HG02870 (cell line): Measurements from ENCODE around the gene PICK1.

Experiments
- ATAC-seq: cut with Tn5 transposase; IDR thresholded peaks from one replicate; pipeline ENCODE4 v1.9.1; 2021; ENCODE audit warnings: mild to moderate bottlenecking, moderate library complexity; ENCODE audit not compliant: unreplicated experiment

Gene PICK1

GRCh38 chr22:38056969-38057891 is at the start of gene PICK1:
Gene PICK1, plus strand, starts transcription at chr22:38057404. Its CDS starts 406 bp downstream, at chr22:38057810.
- no peak for ATAC-seq

DNA sequence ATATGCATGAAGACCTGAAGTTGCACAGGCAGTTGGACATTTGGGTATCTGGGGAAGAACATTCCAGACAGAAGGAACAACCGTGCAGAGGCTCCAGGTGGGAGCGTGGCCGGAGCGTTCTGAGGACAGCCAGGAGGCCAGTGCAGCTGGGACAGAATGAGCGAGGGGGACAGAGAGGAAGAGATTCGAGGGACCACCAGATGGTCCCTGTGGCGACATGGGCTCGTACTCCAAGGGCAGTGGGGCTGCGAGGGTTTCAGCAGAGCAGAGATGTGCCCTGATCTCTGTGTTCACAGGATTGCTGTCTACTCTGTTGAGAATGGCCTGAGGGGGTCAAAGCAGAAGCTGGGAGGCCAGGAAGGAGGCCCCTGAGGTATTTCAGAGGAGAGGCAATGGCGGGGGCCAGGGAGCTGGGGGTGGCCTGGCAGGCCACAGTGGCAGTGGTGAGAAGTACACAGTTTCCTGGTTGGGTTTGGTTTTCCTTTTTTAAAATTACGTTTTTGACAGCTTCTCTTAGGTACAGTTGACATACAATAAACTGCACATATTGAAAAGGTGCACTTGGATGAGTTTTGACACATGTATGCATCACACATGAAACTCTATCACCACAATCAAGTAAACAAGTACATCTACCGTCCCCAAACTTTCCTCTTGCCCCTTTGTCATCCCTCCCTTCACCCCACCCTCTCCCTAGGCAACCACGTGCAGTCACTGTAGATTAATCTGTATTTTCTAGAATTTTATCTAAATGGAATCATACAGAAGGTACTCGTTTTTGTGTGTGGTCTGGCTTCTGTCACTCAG is 48.0 kb upstream of the PICK1 start:
- no peak for ATAC-seq

DNA sequence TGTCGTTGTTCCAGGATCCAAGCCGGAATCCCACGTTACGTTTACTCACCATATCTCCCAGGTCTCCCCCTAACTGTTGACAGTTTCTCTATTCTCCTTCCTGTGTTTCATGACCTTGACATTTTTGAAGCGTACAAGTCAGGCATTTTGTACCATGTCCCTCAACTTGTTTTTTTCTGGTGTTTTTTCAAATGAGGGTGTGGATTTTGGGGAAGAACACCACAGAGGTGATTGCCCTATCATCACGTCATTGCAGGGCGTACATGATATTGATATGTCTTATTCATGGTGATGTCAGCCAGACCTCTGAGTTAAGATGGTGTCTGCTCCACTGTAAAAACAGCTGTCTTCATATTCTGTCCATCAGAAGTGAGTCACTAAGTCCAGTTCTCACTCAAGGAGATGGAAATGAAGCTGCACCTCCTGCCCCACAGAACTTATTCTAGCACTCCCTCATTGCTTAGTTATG is 44.6 kb upstream of the PICK1 start:
- no peak for ATAC-seq

DNA sequence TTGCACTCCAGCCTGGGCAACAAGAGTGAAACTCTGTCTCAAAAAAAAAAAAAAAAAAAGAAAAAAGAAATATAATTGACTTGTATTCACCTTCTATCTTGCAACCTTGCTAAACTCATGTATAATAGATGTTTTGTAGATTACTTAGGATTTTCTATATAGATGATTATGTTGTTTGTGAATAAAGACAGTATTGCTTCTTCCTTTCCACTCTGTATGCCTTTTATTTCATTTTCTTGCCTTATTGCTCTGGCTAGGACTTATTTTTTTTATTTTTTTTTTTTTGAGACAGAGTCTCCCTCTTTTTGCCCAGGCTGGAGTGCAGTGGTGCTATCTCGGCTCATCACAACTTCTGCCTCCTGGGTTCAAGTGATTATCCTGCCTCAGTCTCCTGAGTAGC is 43.1 kb upstream of the PICK1 start:
- no peak for ATAC-seq

DNA sequence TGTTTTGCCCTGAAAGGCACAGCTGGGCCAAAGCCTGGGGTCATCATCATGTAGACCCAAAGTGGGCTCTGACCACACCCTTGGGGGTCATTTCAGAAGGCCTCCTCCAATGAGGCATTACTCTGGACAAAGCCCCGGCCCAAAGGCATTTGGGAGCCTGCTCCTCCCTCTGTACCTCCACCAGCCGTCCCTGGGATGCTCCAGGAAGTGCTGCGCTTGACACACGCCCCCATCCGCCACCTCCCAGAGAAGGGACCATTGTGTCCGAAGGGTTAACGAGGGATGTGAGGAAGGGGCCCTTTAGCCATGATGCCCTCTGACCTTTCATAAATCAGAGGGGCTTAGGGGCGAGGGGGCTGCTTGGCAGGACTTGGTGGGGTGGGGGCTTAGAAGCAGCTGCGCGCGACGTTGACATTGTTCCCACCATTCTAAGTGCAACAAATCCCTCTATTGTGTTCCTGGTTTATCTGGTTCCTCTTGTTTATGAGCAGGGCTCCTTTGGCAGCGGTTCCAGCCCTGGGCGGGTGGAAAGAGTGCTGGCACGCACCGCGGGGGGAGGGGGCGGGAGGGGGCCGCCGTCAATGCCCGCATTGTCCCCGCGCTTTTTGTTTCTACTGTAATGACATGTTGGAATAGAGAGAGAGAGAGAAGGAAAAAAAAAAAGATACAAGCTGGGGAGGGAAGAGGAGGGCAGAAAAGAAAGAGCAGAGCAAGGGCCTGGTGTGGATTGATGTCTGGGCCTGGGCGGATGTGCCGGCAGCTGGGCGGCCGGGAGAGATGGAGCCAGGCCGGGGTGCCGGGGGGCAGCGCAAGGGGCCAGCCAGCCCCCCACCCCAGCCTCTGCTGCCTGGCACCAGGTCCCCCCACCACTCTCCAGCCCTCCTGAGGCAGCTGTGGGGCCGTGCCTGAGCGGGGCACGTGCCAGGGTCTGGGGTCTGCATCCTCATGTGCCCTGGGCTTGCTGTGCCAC is 40.7 kb upstream of the PICK1 start:
- ATAC-seq: no peak

GRCh38 chr22:38017272-38017920 is 39.8 kb upstream of the PICK1 start:
- ATAC-seq: no peak

GRCh38 chr22:38017939-38018885 is 39.0 kb upstream of the PICK1 start:
- no peak for ATAC-seq

GRCh38 chr22:38018938-38019827 is 38.0 kb upstream of the PICK1 start:
- no peak for ATAC-seq

DNA sequence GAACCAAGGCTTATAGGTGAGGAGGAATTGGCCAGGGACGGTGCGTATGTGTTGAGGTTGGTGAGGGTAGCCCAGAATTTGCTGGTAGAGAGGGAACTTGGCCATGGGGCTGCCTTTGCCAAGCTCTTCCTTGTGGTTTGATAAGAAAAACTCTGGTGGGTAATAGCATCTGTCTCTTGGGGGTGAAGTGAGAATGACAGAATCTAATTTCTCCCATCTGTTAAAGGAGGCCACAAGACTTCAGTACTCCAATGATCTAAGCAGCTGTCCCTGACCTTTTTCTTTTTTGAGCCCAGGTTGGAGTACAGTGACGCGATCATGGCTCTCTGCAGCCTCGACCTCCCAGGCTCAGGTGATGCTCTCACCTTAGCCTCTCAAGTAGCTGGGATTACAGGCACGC is 36.0 kb upstream of the PICK1 start:
- ATAC-seq: no peak

DNA sequence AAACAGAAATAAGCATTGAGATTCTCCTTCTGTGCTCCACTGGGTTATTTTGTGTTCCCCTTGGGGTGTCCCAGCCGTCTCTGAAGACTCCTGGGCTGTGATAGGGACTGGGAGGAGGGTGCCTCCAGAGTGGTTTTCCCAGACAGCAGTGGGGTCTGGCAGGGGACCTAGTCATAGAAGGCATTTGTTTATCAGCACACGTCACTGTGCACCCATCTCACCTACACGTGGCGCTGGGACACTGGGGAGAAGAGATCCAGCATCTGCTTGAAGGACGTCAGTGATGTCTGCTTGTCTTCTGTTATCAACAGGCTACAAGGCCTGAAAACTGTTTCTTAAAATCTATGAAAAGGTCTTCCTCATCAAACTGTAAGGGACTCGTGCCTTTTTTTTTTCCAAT is 34.2 kb upstream of the PICK1 start:
- ATAC-seq: no peak

- no peak for ATAC-seq
These were observed 31.7 kb upstream of the PICK1 start for GRCh38 chr22:38025514-38025913.

GRCh38 chr22:38026130-38027111 is 30.8 kb upstream of the PICK1 start:
- ATAC-seq: no peak

GRCh38 chr22:38027487-38027886 is 29.7 kb upstream of the PICK1 start:
- ATAC-seq: no peak

DNA sequence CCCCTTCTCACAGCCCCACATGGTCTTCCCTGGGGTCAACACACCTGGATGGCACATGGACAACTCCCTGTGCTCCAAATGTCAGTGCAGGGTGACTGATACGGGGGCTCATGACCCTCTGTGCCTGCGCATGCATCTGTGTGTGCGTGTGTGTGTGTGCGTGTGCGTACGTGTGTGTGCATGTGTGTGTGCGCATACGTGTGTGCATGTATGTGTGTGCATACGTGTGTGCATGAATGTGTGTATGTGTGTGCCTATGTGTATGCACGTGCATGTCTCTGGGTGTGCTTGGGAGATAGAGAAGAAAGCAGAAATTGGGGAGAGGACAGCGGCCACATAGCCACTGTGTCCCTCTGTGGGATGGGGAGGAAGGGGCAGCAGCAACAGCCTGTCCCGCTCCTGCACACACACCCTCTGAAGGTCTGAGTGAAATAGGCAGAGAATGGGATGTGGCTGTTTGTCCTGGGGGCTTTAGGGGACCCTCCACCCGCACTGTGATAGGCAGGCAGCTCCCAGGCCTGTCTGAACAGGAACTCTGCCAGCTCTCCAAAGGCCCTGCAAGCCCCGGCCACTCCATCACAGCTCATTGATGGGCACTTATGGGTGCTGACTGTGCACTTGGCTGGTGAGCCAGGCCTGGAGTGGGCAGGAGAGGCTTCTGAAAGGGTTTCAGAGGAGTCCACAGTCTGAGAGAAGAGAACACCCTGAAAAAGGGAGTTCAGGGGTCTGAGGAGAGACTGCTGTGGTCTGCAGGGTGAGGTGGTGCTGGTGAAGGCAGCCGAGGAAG is 28.7 kb upstream of the PICK1 start:
- ATAC-seq: no peak

DNA sequence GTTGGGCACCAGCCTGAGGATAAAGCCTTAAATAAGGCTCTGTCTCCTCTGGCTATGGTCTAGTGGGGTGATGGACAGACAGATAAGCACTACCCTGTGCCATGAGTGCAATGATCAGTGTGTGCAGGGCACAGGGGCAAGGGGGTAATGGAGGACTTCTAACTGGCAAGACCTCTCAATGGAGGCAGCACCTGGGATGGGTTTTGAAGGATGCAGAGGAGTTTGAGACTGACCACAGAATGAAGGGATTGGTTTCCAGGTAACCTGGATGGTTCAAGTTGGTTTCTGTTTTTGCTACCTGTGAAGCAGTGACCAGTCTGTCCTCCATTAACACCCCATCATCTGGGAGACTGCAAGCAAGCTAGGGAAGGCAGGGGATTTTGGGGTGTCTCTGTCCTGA is 27.8 kb upstream of the PICK1 start:
- no peak for ATAC-seq

GRCh38 chr22:38029901-38030300 is 27.3 kb upstream of the PICK1 start:
- ATAC-seq: no peak
